Right lobe of liver (tissue), 6 donors: ENCODE measurements around the gene FOXF2. TPM values are rescaled to one million over a fixed set of nuclear protein-coding genes. Genes with fewer than 3 reads are reported as not detected.

ENCODE experiments used
- ATAC-seq, 4 donors: fragments of 200-7000 bp; cut with Tn5 transposase; one replicate each; pipeline ENCODE4 v1.9.1; 2020; ENCODE audit warnings: mild to moderate bottlenecking in 4 of 4, moderate library complexity in 4 of 4
- DNase-seq, 3 donors: peaks; one replicate each; pipeline ENCODE4 v3.0.0-alpha.2; 2020
- H3K27ac ChIP-seq, 3 donors: fragments of 200-600 bp; one replicate each; pipeline ENCODE4 v1.8.0; 2022
- H3K27me3 ChIP-seq, 2 donors: fragments of 200-600 bp; one replicate each; pipeline ENCODE4 v1.8.0; 2022
- H3K36me3 ChIP-seq, 4 donors: fragments of 200-600 bp; sonication (generic) in 1 of 4; one replicate each; pipeline versions ENCODE4 v1.5.1 to v1.8.0; 2017 to 2022; ENCODE audit warnings: control low read depth in 1 of 4
- H3K4me1 ChIP-seq, 4 donors: fragments of 200-600 bp; sonication (generic) in 1 of 4; one replicate each; pipeline versions ENCODE4 v1.5.1 to v1.8.0; 2017 to 2022; ENCODE audit warnings: control low read depth in 1 of 4
- H3K4me3 ChIP-seq, 3 donors: fragments of 200-600 bp; one replicate each; pipeline ENCODE4 v1.8.0; 2022
- H3K9me3 ChIP-seq, 4 donors: fragments of 200-600 bp; sonication (generic) in 1 of 4; one replicate each; pipeline versions ENCODE4 v1.5.1 to v1.8.0; 2017 to 2022; ENCODE audit warnings: control low read depth in 1 of 4
- POLR2A ChIP-seq: fragments of 450-650 bp; IDR thresholded peaks from one replicate; pipeline ENCODE4 v1.6.1; 2017; ENCODE audit warnings: antibody characterized with exemption, mild to moderate bottlenecking
- WGBS: methylation state at CpG from one replicate; pipeline ENCODE4 v1.1.6; 2018; ENCODE audit warnings: low coverage, low lambda C conversion rate; ENCODE audit not compliant: insufficient coverage; ENCODE audit errors: missing lambda C conversion rate; 5-methylcytosine and 5-hydroxymethylcytosine counted together
- intact Hi-C, 2 donors: fragments of 100-400 bp; cut with DNase I; formaldehyde crosslinking; loops; one replicate each; pipeline versions ENCODE4 v1.11.2 to v1.14.1; 2022
- total RNA-seq, 6 experiments: library from RNA; depleted of rRNA in 2 of 6; stranded (reverse); fragments of >200 nt in 2 of 6; fragmentation: NEBNext Ultra II Directional in 3 of 6; extraction: Animal tissue kit (Norgen Biotek cat#: 25700) in 3 of 6; gene quantifications; one replicate each; pipeline versions ENCODE4 v1.1.0 to v1.2.4, GENCODE V29; 2016 to 2023
- TF ChIP-seq, protein P1 (sequence below), 4 donors: fragments of 200-600 bp in 3 of 4; fragments of 450-650 bp in 1 of 4; IDR thresholded peaks; one replicate each; pipeline versions ENCODE4 v1.5.1 to v1.8.0; 2016 to 2022; ENCODE audit warnings: antibody characterized with exemption in 4 of 4, mild to moderate bottlenecking in 2 of 4
- donor health status: DM: no; HTN: yes; CAD: no.
- donor health status: DM: no; HTN: no; CAD: no.
- donor health status: DM: no; HTN: no; CAD: no.
- donor health status: DM: no; HTN: yes; CAD: no.
- donor health status: DM: no; HTN: yes; CAD: no.

FOXF2 gene
- total RNA-seq, 6 experiments from 2014 or later: 0.11 to 0.19 TPM; not detected in 4

DNA sequence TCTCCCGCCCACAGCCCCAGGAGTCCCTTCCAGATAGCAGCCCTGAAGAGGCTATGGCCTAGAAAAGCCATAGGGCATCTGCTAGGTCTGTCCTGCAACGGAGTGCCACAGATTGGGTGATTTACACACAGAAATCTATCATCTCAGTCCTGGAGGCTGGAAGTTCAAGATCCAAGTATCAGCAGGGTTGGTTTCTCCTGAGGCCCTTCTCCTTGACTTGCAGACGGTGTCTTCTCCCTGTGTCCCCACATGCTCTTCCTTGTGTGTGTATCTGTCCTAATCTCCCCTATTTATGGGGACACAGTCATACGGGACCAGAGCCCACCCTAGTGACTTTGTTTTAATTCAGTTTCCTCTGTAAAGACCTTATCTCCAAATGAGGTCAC, 15.3 kb downstream of the FOXF2 start:
- intact Hi-C loops: no loop called here
- ATAC-seq (no peak), DNase-seq (no peak)
- Histone ChIP-seq H3K27me3 (no peaks in the 10 kb centered on the region), H3K4me1 (no peaks in the 10 kb centered on the region), H3K9me3 (no peaks in the 10 kb centered on the region), H3K27ac (no peak overlapping the region), H3K4me3 (no peak overlapping the region), H3K36me3 (no peaks in the 10 kb centered on the region)
- TF ChIP-seq, protein P1, sequence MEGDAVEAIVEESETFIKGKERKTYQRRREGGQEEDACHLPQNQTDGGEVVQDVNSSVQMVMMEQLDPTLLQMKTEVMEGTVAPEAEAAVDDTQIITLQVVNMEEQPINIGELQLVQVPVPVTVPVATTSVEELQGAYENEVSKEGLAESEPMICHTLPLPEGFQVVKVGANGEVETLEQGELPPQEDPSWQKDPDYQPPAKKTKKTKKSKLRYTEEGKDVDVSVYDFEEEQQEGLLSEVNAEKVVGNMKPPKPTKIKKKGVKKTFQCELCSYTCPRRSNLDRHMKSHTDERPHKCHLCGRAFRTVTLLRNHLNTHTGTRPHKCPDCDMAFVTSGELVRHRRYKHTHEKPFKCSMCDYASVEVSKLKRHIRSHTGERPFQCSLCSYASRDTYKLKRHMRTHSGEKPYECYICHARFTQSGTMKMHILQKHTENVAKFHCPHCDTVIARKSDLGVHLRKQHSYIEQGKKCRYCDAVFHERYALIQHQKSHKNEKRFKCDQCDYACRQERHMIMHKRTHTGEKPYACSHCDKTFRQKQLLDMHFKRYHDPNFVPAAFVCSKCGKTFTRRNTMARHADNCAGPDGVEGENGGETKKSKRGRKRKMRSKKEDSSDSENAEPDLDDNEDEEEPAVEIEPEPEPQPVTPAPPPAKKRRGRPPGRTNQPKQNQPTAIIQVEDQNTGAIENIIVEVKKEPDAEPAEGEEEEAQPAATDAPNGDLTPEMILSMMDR (IDR thresholded peaks at IDR 0.05): no peak
- TF ChIP-seq POLR2A: no peak
- WGBS: 79% methylated on average over 3 of the region's 4 CpGs

DNA sequence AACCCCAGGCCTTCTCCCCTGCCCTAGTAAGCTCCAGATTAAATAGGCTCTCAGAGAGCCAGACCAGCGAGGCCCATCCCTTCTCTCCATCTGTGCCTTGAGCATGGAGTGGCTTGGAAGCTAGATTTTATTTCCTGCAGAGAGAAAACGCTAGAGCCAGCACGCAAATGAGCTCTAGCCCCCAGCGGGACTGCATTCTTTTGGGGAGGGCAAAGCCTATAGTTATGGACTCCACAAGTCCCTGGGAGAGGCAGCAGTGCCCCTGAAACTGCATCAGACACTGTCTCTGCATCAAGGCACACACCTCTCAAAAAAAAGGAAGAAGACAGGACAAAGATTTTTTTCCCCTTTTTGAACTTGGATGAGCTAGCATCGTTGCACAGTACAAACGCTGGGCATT, 15.8 kb downstream of the FOXF2 start:
- DNase-seq: no peak
- ATAC-seq: no peak

DNA sequence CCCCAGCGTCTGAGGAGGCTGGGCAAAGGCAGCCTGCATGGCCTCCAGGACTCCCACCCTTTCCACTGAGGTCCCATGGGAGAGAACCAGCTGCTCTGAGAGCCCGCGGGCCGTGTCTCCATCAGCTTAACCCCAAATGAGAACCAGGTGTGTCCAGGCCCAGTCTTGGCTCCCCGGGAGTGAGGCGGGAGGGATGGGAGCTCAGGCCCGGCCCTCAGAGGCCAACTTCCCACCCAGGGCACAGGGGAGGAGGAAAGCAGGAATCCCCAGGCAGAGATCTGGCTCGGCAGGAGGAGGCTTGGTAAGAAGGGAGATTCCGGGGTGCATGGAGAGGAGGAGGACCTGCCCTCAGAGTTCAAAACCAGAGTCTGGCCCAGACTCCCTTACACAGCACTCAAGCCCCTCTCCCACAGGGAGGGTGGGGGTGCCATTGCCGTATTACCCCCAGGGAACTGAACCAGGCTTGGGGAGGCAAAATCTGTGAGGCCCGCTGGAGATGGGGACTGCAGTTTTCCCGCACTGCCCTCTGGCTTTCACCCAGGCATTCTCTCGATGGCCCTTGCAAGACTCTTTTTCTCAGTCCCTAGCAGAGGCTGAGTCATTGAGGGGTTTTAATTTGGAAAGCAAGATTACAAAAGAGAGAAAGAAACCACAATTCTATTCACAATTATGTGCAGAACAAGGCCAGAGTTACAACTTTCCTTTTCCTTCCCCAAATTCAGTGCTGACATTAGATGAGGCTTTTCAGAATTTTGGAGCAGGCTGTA, 17.1 kb downstream of the FOXF2 start:
- no peaks in the 10 kb centered on the region for H3K4me1 ChIP-seq
- intact Hi-C loops: no loop called here
- H3K9me3 ChIP-seq: no peaks in the 10 kb centered on the region
- no peaks in the 10 kb centered on the region for H3K36me3 ChIP-seq
- 77% methylated on average over 5 of the region's 13 CpGs for WGBS
- no peak overlapping the region for H3K4me3 ChIP-seq
- DNase-seq (peak in 2 of 3 donors; percentile 21 to 39), ATAC-seq (no peak)
- TF ChIP-seq, protein P1 (IDR thresholded peaks at IDR 0.05): no peak
- TF ChIP-seq POLR2A: no peak
- no peaks in the 10 kb centered on the region for H3K27me3 ChIP-seq
- H3K27ac ChIP-seq: no peak overlapping the region

More for the DNA sequence above, 15.8 kb downstream of the FOXF2 start:
- 87% methylated on average over 3 of the region's 6 CpGs for WGBS
- Histone ChIP-seq H3K27me3 (no peaks in the 10 kb centered on the region), H3K36me3 (no peaks in the 10 kb centered on the region), H3K4me1 (no peaks in the 10 kb centered on the region), H3K4me3 (no peak overlapping the region), H3K9me3 (no peaks in the 10 kb centered on the region), H3K27ac (no peak overlapping the region)
- intact Hi-C loops: no loop called here
- no peak for TF ChIP-seq POLR2A
- TF ChIP-seq, protein P1 (IDR thresholded peaks at IDR 0.05): no peak

DNA sequence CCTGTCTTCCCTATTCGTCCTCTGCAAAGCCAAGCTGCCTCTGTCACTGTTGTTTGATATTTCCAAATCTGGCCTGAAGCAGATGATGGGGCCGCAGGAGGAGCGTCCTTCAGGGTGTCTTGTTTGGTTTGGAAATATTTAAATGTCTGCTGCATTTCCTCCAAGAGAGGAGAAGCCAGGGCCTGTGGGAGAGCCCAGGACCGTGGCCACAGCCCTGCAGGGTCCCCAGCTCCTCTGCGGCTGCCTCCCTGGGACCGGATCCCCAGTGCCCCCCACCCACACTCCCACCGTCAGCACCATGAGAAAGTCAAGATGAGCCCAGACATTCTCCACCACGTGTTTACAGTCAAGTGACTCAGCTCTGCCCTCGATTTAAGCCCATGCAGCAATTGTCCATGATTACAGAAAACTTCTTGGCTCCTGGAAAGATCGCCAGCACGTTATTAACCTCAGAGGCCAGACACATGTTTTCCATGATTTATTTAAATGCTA, 18.2 kb downstream of the FOXF2 start:
- DNase-seq: peak in 1 of 3 donors; percentile 23
- 32% methylated on average over 7 of the region's 11 CpGs for WGBS
- Histone ChIP-seq H3K36me3 (no peaks in the 10 kb centered on the region), H3K4me3 (no peak overlapping the region), H3K27me3 (no peaks in the 10 kb centered on the region), H3K27ac (no peak overlapping the region), H3K9me3 (no peaks in the 10 kb centered on the region), H3K4me1 (no peaks in the 10 kb centered on the region)
- no peak for ATAC-seq
- no peak for TF ChIP-seq POLR2A
- TF ChIP-seq, protein P1 (IDR thresholded peaks at IDR 0.05): no peak
- intact Hi-C loops: no loop called here
